Activated naive CD8-positive, alpha-beta T cell treated with anti-CD3 and anti-CD28 coated beads for 36 hours (primary cell): ENCODE data around the gene OLFML2B. TPM values are rescaled to one million over a fixed set of nuclear protein-coding genes. Genes with fewer than 3 reads are reported as not detected.
"Not testable (repeated sequence)": the region's sequence is repeated elsewhere in the genome, so short reads cannot be mapped to it uniquely, and the experiment has no call there.

Experiments
- DNase-seq: peaks from one replicate; pipeline ENCODE4 v3.0.0; 2021
- H3K27ac Mint-ChIP-seq: one replicate; pipeline ENCODE4 v1.8.0; 2022; ENCODE audit warnings: mild to moderate bottlenecking, moderate library complexity, mixed read lengths
- H3K27me3 Mint-ChIP-seq: one replicate; pipeline ENCODE4 v1.8.0; 2022; ENCODE audit warnings: mild to moderate bottlenecking, mixed read lengths
- H3K36me3 Mint-ChIP-seq: one replicate; pipeline ENCODE4 v1.8.0; 2021; ENCODE audit warnings: mild to moderate bottlenecking, mixed read lengths
- H3K4me1 Mint-ChIP-seq: one replicate; pipeline ENCODE4 v1.8.0; 2021; ENCODE audit warnings: mixed read lengths
- H3K4me3 Mint-ChIP-seq: one replicate; pipeline ENCODE4 v1.8.0; 2022; ENCODE audit warnings: mild to moderate bottlenecking, moderate library complexity, mixed read lengths
- H3K9me3 Mint-ChIP-seq: one replicate; pipeline ENCODE4 v1.8.0; 2022; ENCODE audit warnings: mixed read lengths
- total RNA-seq, 2 experiments: library from RNA; stranded (reverse); gene quantifications; one replicate each; pipeline ENCODE4 v1.2.3, GENCODE V29; 2021

Gene OLFML2B
- total RNA-seq, result under 1 TPM in 1 of 2 experiments, not detected in 1; 0.12 TPM

DNA sequence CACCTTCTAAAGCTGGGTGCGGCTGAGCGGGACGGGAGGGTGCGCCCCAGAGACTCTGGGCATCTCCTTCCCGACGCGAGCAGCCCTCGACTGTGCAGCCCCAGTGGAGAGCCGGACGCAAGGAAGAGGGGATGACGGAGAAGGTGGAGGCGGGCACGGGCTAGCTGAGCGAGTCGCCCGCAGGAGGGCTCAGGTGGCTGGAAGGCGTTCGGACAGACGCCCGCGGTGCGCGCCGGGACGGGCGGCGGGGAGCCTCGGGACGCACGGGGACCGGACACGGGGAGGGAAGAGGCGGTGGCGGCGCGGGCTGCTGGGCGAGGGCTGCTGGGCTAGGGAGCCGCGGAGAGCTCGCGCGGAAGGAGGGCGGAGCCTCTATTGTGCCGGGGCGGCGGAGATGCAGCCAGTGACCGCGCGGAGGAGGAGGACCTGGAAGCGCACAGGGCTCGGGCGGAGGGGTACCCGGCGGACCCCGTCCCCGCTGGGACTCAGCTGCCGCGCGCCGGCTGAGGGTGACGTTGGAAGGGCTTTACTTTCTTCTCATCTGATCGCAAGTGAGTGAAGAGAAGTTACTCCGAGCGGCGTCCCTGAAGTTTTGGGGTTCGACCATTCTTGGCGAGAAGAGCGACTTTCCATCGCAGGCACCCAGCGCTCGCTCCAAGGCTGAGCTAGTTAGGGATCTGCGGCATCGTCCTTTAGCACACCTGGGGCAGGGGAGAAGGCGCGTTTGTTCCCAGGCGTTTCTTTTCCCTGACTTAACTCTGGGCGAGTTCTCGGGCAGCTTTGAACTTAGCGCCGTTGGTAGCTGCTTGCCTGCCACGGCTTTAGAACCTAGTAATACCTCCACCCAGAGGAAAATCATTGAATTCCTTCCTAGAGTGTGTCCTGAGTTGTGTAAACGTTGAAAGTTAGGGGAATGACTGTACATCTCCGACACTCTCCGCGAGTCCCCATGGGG lies at the start of gene OLFML2B:
OLFML2B (minus strand) TSS at position 323 of the 955 bp plus-strand sequence. CDS start 439 bp downstream, outside the sequence.
- Mint-ChIP-seq H3K36me3 (no peaks in the 10 kb centered on the region), H3K9me3 (no peaks in the 10 kb centered on the region), H3K4me3 (peak within 1 kb of the TSS; percentile 88), H3K27me3 (peaks cover 56% of the 10 kb centered on the region), H3K27ac (no peak within 1 kb of the TSS), H3K4me1 (peaks cover 12% of the 10 kb centered on the region)
- DNase-seq, result peak; percentile 69

DNA sequence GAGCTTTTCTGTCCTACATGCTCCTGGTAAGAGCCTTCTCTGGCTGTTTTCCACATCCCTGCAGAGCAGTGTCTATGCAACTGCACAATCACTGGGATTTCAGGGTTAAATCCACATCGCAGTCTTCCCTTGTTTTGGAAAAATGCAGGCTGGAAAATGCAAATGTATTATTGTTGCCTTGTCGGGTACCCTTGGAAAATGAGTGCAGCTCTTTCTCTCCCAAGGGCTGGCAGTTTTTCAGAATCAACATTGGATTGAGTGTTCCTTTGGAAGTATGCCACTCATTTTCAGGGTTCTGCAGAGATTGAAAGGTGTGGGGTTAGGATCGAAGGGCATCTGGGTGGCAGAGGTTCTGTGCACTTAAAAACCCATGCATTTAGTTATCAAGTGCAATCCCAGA lies 49.1 kb upstream of the OLFML2B start:
- Mint-ChIP-seq H3K27ac (no peak overlapping the region), H3K4me3 (no peak overlapping the region), H3K27me3 (peaks cover 76% of the 10 kb centered on the region), H3K36me3 (no peaks in the 10 kb centered on the region), H3K9me3 (no peaks in the 10 kb centered on the region), H3K4me1 (peaks cover 8% of the 10 kb centered on the region)
- DNase-seq, result no peak

- Mint-ChIP-seq H3K36me3 (no peaks in the 10 kb centered on the region), H3K27me3 (peaks cover 70% of the 10 kb centered on the region), H3K27ac (no peak overlapping the region), H3K9me3 (no peaks in the 10 kb centered on the region), H3K4me1 (peaks cover 8% of the 10 kb centered on the region), H3K4me3 (no peak overlapping the region)
- DNase-seq, result no peak
Observed at GRCh38 chr1:162070825-162071224, 47.2 kb upstream of the OLFML2B start.

DNA sequence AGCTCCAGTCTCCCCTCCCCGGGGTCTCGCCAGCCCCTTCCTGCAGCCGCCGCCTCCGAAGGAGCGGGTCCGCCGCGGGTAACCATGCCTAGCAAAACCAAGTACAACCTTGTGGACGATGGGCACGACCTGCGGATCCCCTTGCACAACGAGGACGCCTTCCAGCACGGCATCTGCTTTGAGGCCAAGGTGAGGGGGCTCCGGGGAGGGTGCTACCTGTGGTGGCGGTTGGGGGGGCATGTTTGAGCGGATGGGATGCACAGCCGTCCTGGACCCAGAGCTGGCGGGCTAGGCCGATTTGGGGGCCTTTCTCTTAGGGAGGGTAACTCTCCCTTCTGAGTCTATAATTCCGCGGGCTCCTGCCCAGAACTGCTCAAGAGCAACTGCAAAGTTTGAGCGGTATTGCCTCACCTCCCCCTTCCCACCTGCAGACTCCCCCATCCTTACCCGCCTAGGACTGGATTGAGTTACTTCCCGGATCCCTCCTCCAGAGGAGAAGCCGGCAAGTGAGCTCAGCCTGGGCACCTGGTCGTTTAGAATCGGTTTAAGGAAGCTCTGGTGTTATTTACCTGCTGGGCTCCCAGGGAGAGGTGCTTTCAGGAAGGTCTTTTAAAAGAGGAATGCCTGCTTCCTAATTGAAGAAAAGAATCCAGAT lies 46.6 kb upstream of the OLFML2B start:
- peaks cover 70% of the 10 kb centered on the region for H3K27me3 Mint-ChIP-seq
- peak overlapping the region; percentile 77 for H3K4me3 Mint-ChIP-seq
- no peaks in the 10 kb centered on the region for H3K9me3 Mint-ChIP-seq
- H3K36me3 Mint-ChIP-seq, result no peaks in the 10 kb centered on the region
- peaks cover 8% of the 10 kb centered on the region for H3K4me1 Mint-ChIP-seq
- peak; percentile 17 for DNase-seq
- no peak overlapping the region for H3K27ac Mint-ChIP-seq

- H3K36me3 Mint-ChIP-seq, result no peaks in the 10 kb centered on the region
Observed at GRCh38 chr1:162069334-162070093, 45.8 kb upstream of the OLFML2B start, which contains the start of gene NOS1AP. NOS1AP (plus strand) TSS chr1:162069691; CDS start chr1:162070178, 487 bp downstream.

DNA sequence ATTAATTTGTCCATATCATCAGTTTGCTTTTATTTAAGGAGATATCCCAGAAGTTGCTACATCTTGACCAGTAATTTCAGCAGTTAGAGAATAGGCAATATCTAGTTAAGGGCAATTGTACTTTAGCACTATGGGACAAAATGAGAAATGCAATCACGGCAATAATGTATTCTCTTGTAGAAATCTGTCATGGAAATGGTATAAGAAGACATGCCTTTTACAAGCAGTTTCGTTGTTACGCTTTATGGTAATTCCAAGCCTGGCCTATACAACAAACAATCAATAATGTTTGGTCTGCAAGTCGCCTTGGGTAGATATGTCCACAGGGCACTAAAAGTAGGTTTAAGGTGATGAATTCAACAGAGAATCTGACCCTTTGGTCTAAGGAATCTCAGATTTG lies 44.6 kb upstream of the OLFML2B start:
- Mint-ChIP-seq H3K27ac (no peak overlapping the region), H3K4me1 (peaks cover 8% of the 10 kb centered on the region), H3K9me3 (no peaks in the 10 kb centered on the region), H3K27me3 (peaks cover 67% of the 10 kb centered on the region), H3K4me3 (no peak overlapping the region), H3K36me3 (no peaks in the 10 kb centered on the region)
- DNase-seq, result no peak

More at GRCh38 chr1:162069334-162070093, 45.8 kb upstream of the OLFML2B start, which contains the start of gene NOS1AP:
- peaks cover 71% of the 10 kb centered on the region for H3K27me3 Mint-ChIP-seq
- peak within 1 kb of the TSS; percentile 77 for H3K4me3 Mint-ChIP-seq
- no peaks in the 10 kb centered on the region for H3K9me3 Mint-ChIP-seq
- peak; percentile 89 for DNase-seq
- H3K27ac Mint-ChIP-seq, result no peak within 1 kb of the TSS
- H3K4me1 Mint-ChIP-seq, result peaks cover 8% of the 10 kb centered on the region

- H3K4me3 Mint-ChIP-seq, result no peak overlapping the region
- DNase-seq, result no peak
- H3K4me1 Mint-ChIP-seq, result peaks cover 8% of the 10 kb centered on the region
- no peak overlapping the region for H3K27ac Mint-ChIP-seq
- H3K36me3 Mint-ChIP-seq, result no peaks in the 10 kb centered on the region
- H3K9me3 Mint-ChIP-seq, result no peaks in the 10 kb centered on the region
- peaks cover 67% of the 10 kb centered on the region for H3K27me3 Mint-ChIP-seq
Observed at GRCh38 chr1:162067466-162067865, 43.8 kb upstream of the OLFML2B start.

GRCh38 chr1:162066836-162067235 lies 43.2 kb upstream of the OLFML2B start:
- not testable (repeated sequence) for DNase-seq, H3K27ac Mint-ChIP-seq, H3K9me3 Mint-ChIP-seq, H3K4me1 Mint-ChIP-seq, H3K4me3 Mint-ChIP-seq, H3K36me3 Mint-ChIP-seq
- H3K27me3 Mint-ChIP-seq, result peaks cover 67% of the 10 kb centered on the region

- Mint-ChIP-seq H3K9me3 (no peaks in the 10 kb centered on the region), H3K27ac (no peak overlapping the region), H3K27me3 (peaks cover 51% of the 10 kb centered on the region), H3K36me3 (no peaks in the 10 kb centered on the region), H3K4me3 (no peak overlapping the region), H3K4me1 (peaks cover 5% of the 10 kb centered on the region)
- no peak for DNase-seq
Observed at GRCh38 chr1:162065016-162065415, 41.3 kb upstream of the OLFML2B start.

DNA sequence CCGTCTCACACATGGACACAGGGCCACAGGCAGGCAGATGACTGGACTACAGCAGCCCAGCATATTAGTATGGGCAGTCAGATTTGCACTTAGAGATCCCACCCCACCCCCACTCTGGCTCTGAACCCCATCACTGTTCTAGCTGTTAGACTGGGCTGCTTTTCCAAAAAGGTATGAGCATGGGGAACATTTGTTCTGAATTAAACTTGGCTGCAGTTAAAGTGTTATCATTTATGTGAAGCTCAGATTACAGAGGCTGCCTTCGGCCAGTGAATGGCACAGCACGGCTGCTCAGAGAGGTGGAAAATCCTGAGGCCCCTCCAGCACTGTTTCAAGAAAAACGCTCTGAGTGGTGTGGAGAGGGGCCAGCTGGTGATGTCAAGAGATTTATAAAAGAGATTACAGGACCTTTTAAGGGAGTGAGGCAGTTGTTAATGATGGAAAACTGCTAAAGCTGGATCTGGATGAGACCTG lies 38.9 kb upstream of the OLFML2B start:
- no peaks in the 10 kb centered on the region for H3K9me3 Mint-ChIP-seq
- peaks cover 37% of the 10 kb centered on the region for H3K27me3 Mint-ChIP-seq
- no peak overlapping the region for H3K27ac Mint-ChIP-seq
- no peaks in the 10 kb centered on the region for H3K36me3 Mint-ChIP-seq
- no peaks in the 10 kb centered on the region for H3K4me1 Mint-ChIP-seq
- no peak overlapping the region for H3K4me3 Mint-ChIP-seq
- no peak for DNase-seq

GRCh38 chr1:162060314-162060713 lies 36.6 kb upstream of the OLFML2B start:
- Mint-ChIP-seq H3K27me3 (peaks cover 29% of the 10 kb centered on the region), H3K27ac (no peak overlapping the region), H3K36me3 (no peaks in the 10 kb centered on the region), H3K4me3 (no peak overlapping the region), H3K9me3 (no peaks in the 10 kb centered on the region), H3K4me1 (no peaks in the 10 kb centered on the region)
- DNase-seq, result no peak

DNA sequence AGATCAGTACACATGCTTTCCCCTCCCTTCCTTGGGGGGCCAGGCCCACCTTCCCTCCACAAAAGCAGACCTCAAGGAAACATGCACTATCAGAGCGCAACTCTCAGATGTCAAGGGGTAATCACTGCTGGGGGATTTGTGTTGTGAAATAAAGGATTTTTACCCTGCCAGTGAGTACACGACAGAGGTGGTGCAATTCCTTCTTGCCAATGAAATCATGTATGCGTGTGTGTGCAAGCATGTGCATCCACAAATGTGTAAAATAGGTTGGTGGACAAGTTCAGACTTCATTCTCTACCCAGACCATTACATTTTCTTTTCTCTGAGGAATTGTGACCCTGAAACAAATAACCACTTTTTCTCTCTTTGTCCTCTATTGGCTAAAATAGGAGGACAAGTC lies 36.1 kb upstream of the OLFML2B start:
- Mint-ChIP-seq H3K4me3 (no peak overlapping the region), H3K27me3 (peaks cover 23% of the 10 kb centered on the region), H3K36me3 (no peaks in the 10 kb centered on the region), H3K4me1 (no peaks in the 10 kb centered on the region), H3K27ac (no peak overlapping the region), H3K9me3 (no peaks in the 10 kb centered on the region)
- DNase-seq, result no peak

GRCh38 chr1:162056579-162056978 lies 32.9 kb upstream of the OLFML2B start:
- Mint-ChIP-seq H3K4me3 (no peak overlapping the region), H3K4me1 (no peaks in the 10 kb centered on the region), H3K9me3 (no peaks in the 10 kb centered on the region), H3K36me3 (no peaks in the 10 kb centered on the region), H3K27ac (no peak overlapping the region), H3K27me3 (no peaks in the 10 kb centered on the region)
- no peak for DNase-seq

- Mint-ChIP-seq H3K4me1 (no peaks in the 10 kb centered on the region), H3K4me3 (no peak overlapping the region), H3K9me3 (no peaks in the 10 kb centered on the region), H3K36me3 (no peaks in the 10 kb centered on the region), H3K27ac (no peak overlapping the region), H3K27me3 (no peaks in the 10 kb centered on the region)
- DNase-seq, result peak; percentile 30
Observed at GRCh38 chr1:162056043-162056442, 32.4 kb upstream of the OLFML2B start.

GRCh38 chr1:162055062-162055461 lies 31.4 kb upstream of the OLFML2B start:
- Mint-ChIP-seq H3K27ac (no peak overlapping the region), H3K27me3 (no peaks in the 10 kb centered on the region), H3K36me3 (no peaks in the 10 kb centered on the region), H3K4me3 (no peak overlapping the region), H3K9me3 (no peaks in the 10 kb centered on the region), H3K4me1 (no peaks in the 10 kb centered on the region)
- no peak for DNase-seq
